Measurements from ENCODE around the gene MICAL3.
"Not testable (repeated sequence)": the region's sequence is repeated elsewhere in the genome, so short reads cannot be mapped to it uniquely, and the experiment has no call there.

The MICAL3 gene

GRCh38 chr22:18001040-18001893, 23.1 kb downstream of the MICAL3 start:
- DNase-seq (ENCODE audit: low read depth in 2 of 2, low spot score in 1 of 2), result no peak

GRCh38 chr22:18000441-18001039, 23.8 kb downstream of the MICAL3 start:
- no peak for DNase-seq (ENCODE audit: low read depth in 2 of 2, low spot score in 1 of 2)

- DNase-seq (ENCODE audit: low read depth in 2 of 2, low spot score in 1 of 2), result no peak
These were observed 24.5 kb downstream of the MICAL3 start for GRCh38 chr22:17999851-18000250.

- DNase-seq (ENCODE audit: low read depth in 2 of 2, low spot score in 1 of 2), result no peak
These were observed 25.4 kb downstream of the MICAL3 start for GRCh38 chr22:17998913-17999312.

- DNase-seq (ENCODE audit: low read depth in 2 of 2, low spot score in 1 of 2), result no peak
These were observed 26.9 kb downstream of the MICAL3 start for GRCh38 chr22:17997456-17997855.

GRCh38 chr22:17995256-17995655, 29.1 kb downstream of the MICAL3 start:
- DNase-seq (ENCODE audit: low read depth in 2 of 2, low spot score in 1 of 2), result not testable (repeated sequence)

GRCh38 chr22:17994424-17995108, 29.8 kb downstream of the MICAL3 start:
- DNase-seq (ENCODE audit: low read depth in 2 of 2, low spot score in 1 of 2), result no peak

GRCh38 chr22:17992976-17993375, 31.4 kb downstream of the MICAL3 start:
- DNase-seq (ENCODE audit: low read depth in 2 of 2, low spot score in 1 of 2), result not testable (repeated sequence)

- not testable (repeated sequence) for DNase-seq (ENCODE audit: low read depth in 2 of 2, low spot score in 1 of 2)
These were observed 32.4 kb downstream of the MICAL3 start for GRCh38 chr22:17991992-17992391.

- no peak for DNase-seq (ENCODE audit: low read depth in 2 of 2, low spot score in 1 of 2)
These were observed 33.4 kb downstream of the MICAL3 start for GRCh38 chr22:17990942-17991341.

- DNase-seq (ENCODE audit: low read depth in 2 of 2, low spot score in 1 of 2), result no peak
These were observed 34.2 kb downstream of the MICAL3 start for GRCh38 chr22:17990147-17990546.

GRCh38 chr22:17988800-17989513, 35.4 kb downstream of the MICAL3 start:
- no peak for DNase-seq (ENCODE audit: low read depth in 2 of 2, low spot score in 1 of 2)

- no peak for DNase-seq (ENCODE audit: low read depth in 2 of 2, low spot score in 1 of 2)
These were observed 38.8 kb downstream of the MICAL3 start for GRCh38 chr22:17985606-17986005.

- not testable (repeated sequence) for DNase-seq (ENCODE audit: low read depth in 2 of 2, low spot score in 1 of 2)
These were observed 39.3 kb downstream of the MICAL3 start for GRCh38 chr22:17985071-17985470.

GRCh38 chr22:17984114-17984513, 40.2 kb downstream of the MICAL3 start:
- no peak for DNase-seq (ENCODE audit: low read depth in 2 of 2, low spot score in 1 of 2)

GRCh38 chr22:17982572-17983141, 41.7 kb downstream of the MICAL3 start:
- no peak for DNase-seq (ENCODE audit: low read depth in 2 of 2, low spot score in 1 of 2)

- no peak for DNase-seq (ENCODE audit: low read depth in 2 of 2, low spot score in 1 of 2)
These were observed 42.9 kb downstream of the MICAL3 start for GRCh38 chr22:17981497-17981896.

- DNase-seq (ENCODE audit: low read depth in 2 of 2, low spot score in 1 of 2), result peak in 1 of 2 donors; percentile 25
These were observed 43.7 kb downstream of the MICAL3 start for GRCh38 chr22:17980638-17981051.

GRCh38 chr22:17980015-17980590, 44.3 kb downstream of the MICAL3 start:
- no peak for DNase-seq (ENCODE audit: low read depth in 2 of 2, low spot score in 1 of 2)

- no peak for DNase-seq (ENCODE audit: low read depth in 2 of 2, low spot score in 1 of 2)
These were observed 46.3 kb downstream of the MICAL3 start for GRCh38 chr22:17978027-17978426.

GRCh38 chr22:17977371-17977770, 47.0 kb downstream of the MICAL3 start:
- no peak for DNase-seq (ENCODE audit: low read depth in 2 of 2, low spot score in 1 of 2)
